ENCODE results near the gene ZNF106.

DNA sequence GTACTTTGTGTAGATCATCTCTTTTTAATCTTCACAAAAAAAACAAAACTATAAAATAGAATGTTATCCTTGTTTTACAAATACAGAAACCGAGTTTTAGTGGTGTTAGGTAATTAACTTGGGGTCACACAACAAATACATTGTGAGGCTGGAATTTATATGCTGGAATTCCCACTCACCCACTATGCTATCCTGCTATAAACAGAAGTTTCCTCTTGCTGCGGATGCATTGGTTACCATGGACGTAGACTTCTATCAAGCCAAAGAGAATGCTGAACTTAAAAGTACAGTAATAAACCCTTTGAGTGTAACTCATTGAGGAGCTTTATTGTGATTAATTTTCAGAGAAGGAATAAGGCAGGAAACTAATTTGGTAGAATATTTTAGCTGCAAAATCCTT, 13.7 kb upstream of the ZNF106 start:
- TF ChIP-seq, protein P1, sequence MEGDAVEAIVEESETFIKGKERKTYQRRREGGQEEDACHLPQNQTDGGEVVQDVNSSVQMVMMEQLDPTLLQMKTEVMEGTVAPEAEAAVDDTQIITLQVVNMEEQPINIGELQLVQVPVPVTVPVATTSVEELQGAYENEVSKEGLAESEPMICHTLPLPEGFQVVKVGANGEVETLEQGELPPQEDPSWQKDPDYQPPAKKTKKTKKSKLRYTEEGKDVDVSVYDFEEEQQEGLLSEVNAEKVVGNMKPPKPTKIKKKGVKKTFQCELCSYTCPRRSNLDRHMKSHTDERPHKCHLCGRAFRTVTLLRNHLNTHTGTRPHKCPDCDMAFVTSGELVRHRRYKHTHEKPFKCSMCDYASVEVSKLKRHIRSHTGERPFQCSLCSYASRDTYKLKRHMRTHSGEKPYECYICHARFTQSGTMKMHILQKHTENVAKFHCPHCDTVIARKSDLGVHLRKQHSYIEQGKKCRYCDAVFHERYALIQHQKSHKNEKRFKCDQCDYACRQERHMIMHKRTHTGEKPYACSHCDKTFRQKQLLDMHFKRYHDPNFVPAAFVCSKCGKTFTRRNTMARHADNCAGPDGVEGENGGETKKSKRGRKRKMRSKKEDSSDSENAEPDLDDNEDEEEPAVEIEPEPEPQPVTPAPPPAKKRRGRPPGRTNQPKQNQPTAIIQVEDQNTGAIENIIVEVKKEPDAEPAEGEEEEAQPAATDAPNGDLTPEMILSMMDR (IDR thresholded peaks at IDR 0.05) = no peak
- TF ChIP-seq POLR2A (IDR thresholded peaks at IDR 0.05; ENCODE audit: low read depth) (no peak), EP300 (IDR thresholded peaks at IDR 0.05) (no peak)

All from esophagus muscularis mucosa (tissue), 4 donors.